Measurements from ENCODE around the gene CRAMP1.

CRAMP1 gene

GRCh38 chr16:1638757-1639156, 26.6 kb downstream of the CRAMP1 start:
- no peak for DNase-seq

- DNase-seq, result no peak
These were observed 27.1 kb downstream of the CRAMP1 start for GRCh38 chr16:1639282-1639681.

GRCh38 chr16:1639860-1640259, 27.7 kb downstream of the CRAMP1 start:
- DNase-seq, result no peak

- DNase-seq, result no peak
These were observed 28.2 kb downstream of the CRAMP1 start for GRCh38 chr16:1640261-1640941.

GRCh38 chr16:1641261-1641660, 29.1 kb downstream of the CRAMP1 start:
- no peak for DNase-seq

- no peak for DNase-seq
These were observed 30.0 kb downstream of the CRAMP1 start for GRCh38 chr16:1642148-1642547.

GRCh38 chr16:1642753-1643152, 30.6 kb downstream of the CRAMP1 start:
- DNase-seq, result no peak

GRCh38 chr16:1643521-1643920, 31.4 kb downstream of the CRAMP1 start:
- no peak for DNase-seq

GRCh38 chr16:1645914-1646525, 33.9 kb downstream of the CRAMP1 start:
- DNase-seq, result no peak

GRCh38 chr16:1647856-1648255, 35.7 kb downstream of the CRAMP1 start:
- DNase-seq, result no peak

- no peak for DNase-seq
These were observed 38.0 kb downstream of the CRAMP1 start for GRCh38 chr16:1650131-1650530.

GRCh38 chr16:1651094-1651973, 39.2 kb downstream of the CRAMP1 start:
- DNase-seq, result no peak

- no peak for DNase-seq
These were observed 39.8 kb downstream of the CRAMP1 start for GRCh38 chr16:1651974-1652312.

GRCh38 chr16:1653023-1653422, 40.9 kb downstream of the CRAMP1 start:
- no peak for DNase-seq

GRCh38 chr16:1654505-1655268, 42.5 kb downstream of the CRAMP1 start:
- no peak for DNase-seq

GRCh38 chr16:1655269-1655807, 43.2 kb downstream of the CRAMP1 start:
- DNase-seq, result no peak

GRCh38 chr16:1655909-1656807, 44.0 kb downstream of the CRAMP1 start:
- no peak for DNase-seq

- DNase-seq, result no peak
These were observed 44.9 kb downstream of the CRAMP1 start for GRCh38 chr16:1656808-1657617.

GRCh38 chr16:1657841-1658240, 45.7 kb downstream of the CRAMP1 start:
- no peak for DNase-seq

- no peak for DNase-seq
These were observed 46.9 kb downstream of the CRAMP1 start for GRCh38 chr16:1659031-1659430.

GRCh38 chr16:1661826-1662225, 49.7 kb downstream of the CRAMP1 start:
- no peak for DNase-seq
